Activated T-helper 2 cell treated with anti-CD3 and anti-CD28 coated beads, Interferon-gamma antibody, Interleukin-2, Interleukin-4, amounts not matched to agents 10 μg/mL and 5 μg/mL and 100 μg/mL, durations not matched to agents 14 hours and 24 hours and 36 hours (primary cell): ENCODE data around the gene ANKRD10. TPM values are rescaled to one million over a fixed set of nuclear protein-coding genes. Genes with fewer than 3 reads are reported as not detected.

Experiments
- DNase-seq: peaks from one replicate; pipeline ENCODE4 v3.0.0; 2021; ENCODE audit warnings: low spot score
- H3K27ac Mint-ChIP-seq: one replicate; pipeline ENCODE4 v1.8.0; 2021; ENCODE audit warnings: mixed read lengths
- H3K27me3 Mint-ChIP-seq: one replicate; pipeline ENCODE4 v1.8.0; 2021; ENCODE audit warnings: low read depth, mixed read lengths
- H3K36me3 Mint-ChIP-seq: one replicate; pipeline ENCODE4 v1.8.0; 2021; ENCODE audit warnings: low read depth, mixed read lengths
- H3K4me1 Mint-ChIP-seq: one replicate; pipeline ENCODE4 v1.8.0; 2021; ENCODE audit warnings: low read depth, mixed read lengths
- H3K4me3 Mint-ChIP-seq: one replicate; pipeline ENCODE4 v1.8.0; 2021; ENCODE audit warnings: low read depth, mild to moderate bottlenecking, moderate library complexity, mixed read lengths
- H3K9me3 Mint-ChIP-seq: one replicate; pipeline ENCODE4 v1.8.0; 2021; ENCODE audit warnings: mixed read lengths
- intact Hi-C: fragments of 100-400 bp; cut with micrococcal nuclease; formaldehyde crosslinking; loops from one replicate; pipeline ENCODE4 v1.15.1; 2023
- total RNA-seq: library from RNA; stranded (reverse); gene quantifications from 2 replicates; pipeline ENCODE4 v1.2.3, GENCODE V29; 2022

Gene ANKRD10
- total RNA-seq, 1 donor from 2014 or later, result 120 TPM

GRCh38 chr13:110942248-110942981 is 27.5 kb upstream of the ANKRD10 start:
- Mint-ChIP-seq H3K4me1 (peaks cover 42% of the 10 kb centered on the region), H3K27ac (peak overlapping the region; percentile 63), H3K9me3 (peaks cover 14% of the 10 kb centered on the region), H3K27me3 (no peaks in the 10 kb centered on the region), H3K36me3 (peaks cover 3% of the 10 kb centered on the region), H3K4me3 (no peak overlapping the region)
- DNase-seq, result no peak
- intact Hi-C loops, result loop anchor here (1.0 to 10.0 kb wide), 4 partner anchors 23 to 262 kb away; partner anchors contain the start of gene ANKRD10

DNA sequence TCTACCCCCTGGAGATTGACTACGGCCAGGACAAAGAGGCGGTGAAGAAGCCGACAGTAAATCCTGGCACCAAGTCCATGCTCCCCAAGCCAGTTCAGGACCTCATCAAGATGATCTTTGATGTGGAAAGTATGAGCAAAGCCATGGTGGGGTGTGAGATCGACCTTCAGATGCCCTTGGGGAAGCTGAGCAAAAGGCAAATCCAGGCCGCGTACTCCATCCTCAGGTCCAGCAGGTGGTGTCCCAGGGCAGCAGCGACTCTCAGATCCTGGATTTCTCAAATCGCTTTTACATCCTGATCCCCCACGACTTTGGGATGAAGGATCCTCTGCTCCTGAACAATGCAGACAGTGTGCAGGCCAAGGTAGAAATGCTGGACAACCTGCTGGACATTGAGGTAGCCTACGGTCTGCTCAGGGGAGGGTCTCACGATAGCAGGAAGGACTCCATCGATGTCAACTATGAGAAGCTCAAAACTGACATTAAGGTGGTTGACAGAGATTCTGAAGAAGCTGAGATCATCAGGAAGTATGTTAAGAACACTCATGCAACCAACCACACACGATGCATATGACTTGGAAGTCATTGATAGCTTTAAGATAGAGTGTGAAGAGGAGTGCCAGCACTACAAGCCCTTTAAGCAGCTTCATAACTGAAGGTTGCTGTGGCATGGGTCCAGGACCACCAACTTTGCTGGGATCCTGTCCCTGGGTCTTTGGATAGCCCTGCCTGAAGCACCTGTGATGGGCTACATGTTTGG is 24.0 kb upstream of the ANKRD10 start:
- Mint-ChIP-seq H3K27me3 (no peaks in the 10 kb centered on the region), H3K36me3 (peaks cover 7% of the 10 kb centered on the region), H3K4me3 (no peak overlapping the region), H3K27ac (peak overlapping the region; percentile 55), H3K4me1 (peaks cover 31% of the 10 kb centered on the region), H3K9me3 (peaks cover 48% of the 10 kb centered on the region)
- intact Hi-C loops, result no loop called here
- DNase-seq, result no peak

- intact Hi-C loops, result no loop called here
- Mint-ChIP-seq H3K27ac (no peak overlapping the region), H3K27me3 (no peaks in the 10 kb centered on the region), H3K4me1 (peaks cover 27% of the 10 kb centered on the region), H3K4me3 (no peak overlapping the region), H3K9me3 (peaks cover 58% of the 10 kb centered on the region), H3K36me3 (peaks cover 7% of the 10 kb centered on the region)
- no peak for DNase-seq
Measured at GRCh38 chr13:110937511-110938285, 22.8 kb upstream of the ANKRD10 start.

DNA sequence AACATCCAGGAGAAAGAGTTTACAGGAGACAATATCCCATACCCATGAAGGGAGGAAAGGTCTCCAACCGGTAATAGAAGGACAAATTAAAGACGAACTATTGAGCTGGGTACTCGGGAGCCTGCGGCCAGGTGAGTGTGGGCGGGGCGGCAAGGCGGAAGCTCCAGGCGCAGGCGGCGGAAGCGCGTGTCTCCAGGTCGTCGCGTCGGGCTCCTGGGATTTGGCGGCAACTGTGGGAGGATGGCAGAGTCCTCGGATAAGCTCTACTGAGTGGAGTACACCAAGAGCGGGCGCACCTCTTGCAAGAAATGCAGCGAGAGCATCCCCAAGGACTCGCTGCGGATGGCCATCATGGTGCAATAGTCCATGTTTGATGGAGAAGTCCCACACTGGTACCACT is 21.6 kb upstream of the ANKRD10 start:
- no peak for DNase-seq
- intact Hi-C loops, result no loop called here
- Mint-ChIP-seq H3K4me1 (peaks cover 18% of the 10 kb centered on the region), H3K27me3 (peaks cover 3% of the 10 kb centered on the region), H3K27ac (no peak overlapping the region), H3K36me3 (peaks cover 4% of the 10 kb centered on the region), H3K9me3 (peaks cover 56% of the 10 kb centered on the region), H3K4me3 (no peak overlapping the region)

GRCh38 chr13:110932588-110932987 is 17.7 kb upstream of the ANKRD10 start:
- Mint-ChIP-seq H3K9me3 (peaks cover 51% of the 10 kb centered on the region), H3K4me1 (peaks cover 4% of the 10 kb centered on the region), H3K36me3 (peaks cover 4% of the 10 kb centered on the region), H3K27me3 (peaks cover 17% of the 10 kb centered on the region), H3K4me3 (no peak overlapping the region), H3K27ac (no peak overlapping the region)
- intact Hi-C loops, result no loop called here
- DNase-seq, result no peak

- DNase-seq, result no peak
- intact Hi-C loops, result no loop called here
- peaks cover 27% of the 10 kb centered on the region for H3K27me3 Mint-ChIP-seq
- peaks cover 19% of the 10 kb centered on the region for H3K9me3 Mint-ChIP-seq
- H3K36me3 Mint-ChIP-seq, result no peaks in the 10 kb centered on the region
- H3K4me3 Mint-ChIP-seq, result no peak overlapping the region
- no peak overlapping the region for H3K27ac Mint-ChIP-seq
- peaks cover 4% of the 10 kb centered on the region for H3K4me1 Mint-ChIP-seq
Measured at GRCh38 chr13:110929104-110929777, 14.4 kb upstream of the ANKRD10 start.

DNA sequence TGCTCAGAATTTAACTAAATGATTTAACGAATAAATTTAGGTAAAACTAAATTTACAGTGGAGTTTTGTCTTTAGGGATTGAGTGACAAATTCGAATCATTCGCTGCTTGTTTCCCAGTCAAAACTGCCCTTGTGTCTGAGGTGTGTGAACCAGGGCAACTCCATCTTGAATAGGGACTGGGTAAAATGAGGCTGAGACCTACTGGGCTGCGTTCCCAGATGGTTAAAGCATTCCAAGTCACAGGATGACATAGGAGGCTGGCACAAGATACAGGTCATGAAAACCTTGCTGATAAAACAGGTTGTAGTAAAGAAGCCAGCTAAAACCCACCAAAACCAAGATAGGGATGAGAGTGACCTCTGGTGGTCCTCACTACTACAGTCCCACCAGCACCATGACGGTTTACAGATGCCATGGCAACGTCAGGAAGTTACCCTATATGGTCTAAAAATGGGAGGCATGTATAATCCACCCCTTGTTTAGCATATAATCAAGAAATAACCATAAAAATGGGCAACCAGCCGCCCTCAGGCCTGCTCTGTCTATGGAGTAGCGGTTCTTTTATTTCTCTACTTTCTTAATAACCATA is 10.2 kb upstream of the ANKRD10 start:
- H3K4me3 Mint-ChIP-seq, result no peak overlapping the region
- peaks cover 16% of the 10 kb centered on the region for H3K4me1 Mint-ChIP-seq
- intact Hi-C loops, result no loop called here
- no peaks in the 10 kb centered on the region for H3K9me3 Mint-ChIP-seq
- peaks cover 47% of the 10 kb centered on the region for H3K27me3 Mint-ChIP-seq
- no peak overlapping the region for H3K27ac Mint-ChIP-seq
- DNase-seq, result no peak
- no peaks in the 10 kb centered on the region for H3K36me3 Mint-ChIP-seq

GRCh38 chr13:110924639-110924934 is 9.7 kb upstream of the ANKRD10 start:
- intact Hi-C loops, result no loop called here
- no peak for DNase-seq
- H3K36me3 Mint-ChIP-seq, result no peaks in the 10 kb centered on the region
- peaks cover 47% of the 10 kb centered on the region for H3K27me3 Mint-ChIP-seq
- H3K4me1 Mint-ChIP-seq, result peaks cover 16% of the 10 kb centered on the region
- H3K4me3 Mint-ChIP-seq, result no peak overlapping the region
- no peak overlapping the region for H3K27ac Mint-ChIP-seq
- H3K9me3 Mint-ChIP-seq, result no peaks in the 10 kb centered on the region

- Mint-ChIP-seq H3K27ac (no peak overlapping the region), H3K4me1 (peaks cover 14% of the 10 kb centered on the region), H3K36me3 (no peaks in the 10 kb centered on the region), H3K27me3 (peaks cover 47% of the 10 kb centered on the region), H3K9me3 (no peaks in the 10 kb centered on the region), H3K4me3 (no peak overlapping the region)
- intact Hi-C loops, result no loop called here
- no peak for DNase-seq
Measured at GRCh38 chr13:110923777-110924638, 9.1 kb upstream of the ANKRD10 start.

DNA sequence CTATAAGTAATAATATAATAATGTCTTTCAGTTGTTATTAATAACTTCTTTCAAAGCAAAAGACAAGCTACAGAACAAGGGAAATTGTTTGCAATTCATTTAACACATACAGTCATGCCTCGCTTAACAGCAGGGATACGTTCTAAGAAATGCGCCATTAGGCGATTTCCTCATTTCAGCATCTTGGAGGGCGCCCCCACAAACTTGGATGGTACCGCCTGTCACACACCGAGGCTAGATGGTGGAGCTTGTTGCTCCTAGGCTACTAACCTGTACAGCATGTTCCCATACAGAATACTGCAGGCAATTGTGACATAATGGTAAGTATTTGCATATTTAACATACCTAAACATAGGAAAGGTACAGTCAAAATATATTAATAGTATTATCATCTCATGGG is 8.2 kb upstream of the ANKRD10 start:
- H3K4me1 Mint-ChIP-seq, result peaks cover 12% of the 10 kb centered on the region
- H3K4me3 Mint-ChIP-seq, result no peak overlapping the region
- H3K27me3 Mint-ChIP-seq, result peaks cover 39% of the 10 kb centered on the region

DNA sequence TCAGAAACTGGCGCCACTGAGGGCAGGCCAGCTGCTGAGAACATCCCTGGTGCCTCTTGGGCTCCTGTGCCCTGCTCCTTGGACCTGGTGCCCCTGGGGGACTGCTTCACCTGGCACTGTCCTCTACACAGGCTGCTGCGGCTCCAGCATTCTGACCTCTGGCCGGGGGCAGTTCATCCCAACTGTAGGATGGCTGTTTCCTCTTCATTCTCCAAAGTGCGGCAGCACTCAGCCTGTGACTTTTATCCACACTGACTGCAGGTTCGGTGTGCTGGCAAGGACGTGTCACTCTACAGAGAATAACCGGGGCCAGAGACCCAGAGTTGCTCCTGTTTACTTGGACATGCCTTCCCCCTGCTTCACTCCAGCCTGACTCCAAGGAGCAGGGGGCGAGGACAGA is 7.6 kb upstream of the ANKRD10 start:
- peaks cover 36% of the 10 kb centered on the region for H3K27me3 Mint-ChIP-seq
- H3K36me3 Mint-ChIP-seq, result no peaks in the 10 kb centered on the region
- intact Hi-C loops, result no loop called here
- no peak overlapping the region for H3K4me3 Mint-ChIP-seq
- H3K27ac Mint-ChIP-seq, result no peak overlapping the region
- H3K4me1 Mint-ChIP-seq, result peaks cover 15% of the 10 kb centered on the region
- no peaks in the 10 kb centered on the region for H3K9me3 Mint-ChIP-seq
- no peak for DNase-seq

More for the DNA sequence above, 8.2 kb upstream of the ANKRD10 start:
- Mint-ChIP-seq H3K36me3 (no peaks in the 10 kb centered on the region), H3K9me3 (no peaks in the 10 kb centered on the region), H3K27ac (no peak overlapping the region)
- intact Hi-C loops, result no loop called here
- DNase-seq, result no peak
